ENCODE data around the gene TLX1. TPM values are rescaled to one million over a fixed set of nuclear protein-coding genes. Genes with fewer than 3 reads are reported as not detected.

The TLX1 gene
- total RNA-seq, 2 donors from 2014 or later: 0.52 TPM; not detected in 1

- intact Hi-C loops (cut with DNase I): loop anchor here (5.0 kb wide), 1 partner anchor 44 kb away; no protein-coding TSS in a partner anchor
- no peak for DNase-seq
- H3K27me3 ChIP-seq: peaks cover 0 to 57% of the 10 kb centered on the region in 2 donors
Measured at GRCh38 chr10:101140950-101141615, 10.0 kb downstream of the TLX1 start.

GRCh38 chr10:101141616-101142532 is 10.8 kb downstream of the TLX1 start:
- peaks cover 0 to 58% of the 10 kb centered on the region in 2 donors for H3K27me3 ChIP-seq
- H3K4me1 ChIP-seq: peaks cover 21% of the 10 kb centered on the region
- TF ChIP-seq POLR2A (IDR thresholded peaks at IDR 0.05): no peak
- TF ChIP-seq, protein P1, sequence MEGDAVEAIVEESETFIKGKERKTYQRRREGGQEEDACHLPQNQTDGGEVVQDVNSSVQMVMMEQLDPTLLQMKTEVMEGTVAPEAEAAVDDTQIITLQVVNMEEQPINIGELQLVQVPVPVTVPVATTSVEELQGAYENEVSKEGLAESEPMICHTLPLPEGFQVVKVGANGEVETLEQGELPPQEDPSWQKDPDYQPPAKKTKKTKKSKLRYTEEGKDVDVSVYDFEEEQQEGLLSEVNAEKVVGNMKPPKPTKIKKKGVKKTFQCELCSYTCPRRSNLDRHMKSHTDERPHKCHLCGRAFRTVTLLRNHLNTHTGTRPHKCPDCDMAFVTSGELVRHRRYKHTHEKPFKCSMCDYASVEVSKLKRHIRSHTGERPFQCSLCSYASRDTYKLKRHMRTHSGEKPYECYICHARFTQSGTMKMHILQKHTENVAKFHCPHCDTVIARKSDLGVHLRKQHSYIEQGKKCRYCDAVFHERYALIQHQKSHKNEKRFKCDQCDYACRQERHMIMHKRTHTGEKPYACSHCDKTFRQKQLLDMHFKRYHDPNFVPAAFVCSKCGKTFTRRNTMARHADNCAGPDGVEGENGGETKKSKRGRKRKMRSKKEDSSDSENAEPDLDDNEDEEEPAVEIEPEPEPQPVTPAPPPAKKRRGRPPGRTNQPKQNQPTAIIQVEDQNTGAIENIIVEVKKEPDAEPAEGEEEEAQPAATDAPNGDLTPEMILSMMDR (IDR thresholded peaks at IDR 0.05): peak; percentile 91 to 98 (median 95)
- H3K4me3 ChIP-seq: no peak overlapping the region
- 3 to 12% methylated on average over 8 to 21 of the region's 21 CpGs for WGBS, 2 donors
- intact Hi-C loops (cut with DNase I): loop anchor here (5.0 kb wide), 1 partner anchor 45 kb away; no protein-coding TSS in a partner anchor
- no peak overlapping the region for H3K27ac ChIP-seq
- DNase-seq: peak; percentile 84 to 86 (median 84)
- peak; percentile 87 for ATAC-seq
- no peaks in the 10 kb centered on the region for H3K9me3 ChIP-seq
- no peaks in the 10 kb centered on the region for H3K36me3 ChIP-seq (replicated peaks in 1 of 2; ENCODE audit: insufficient read depth in 1 of 2, low read depth in 2 of 2)

More at GRCh38 chr10:101140950-101141615, 10.0 kb downstream of the TLX1 start:
- peaks cover 13% of the 10 kb centered on the region for H3K4me1 ChIP-seq
- no peak overlapping the region for H3K4me3 ChIP-seq
- WGBS, 2 donors: 14 to 42% methylated on average over 3 to 8 of the region's 8 CpGs
- no peaks in the 10 kb centered on the region for H3K36me3 ChIP-seq (replicated peaks in 1 of 2; ENCODE audit: insufficient read depth in 1 of 2, low read depth in 2 of 2)
- no peak overlapping the region for H3K27ac ChIP-seq
- no peak for ATAC-seq
- no peaks in the 10 kb centered on the region for H3K9me3 ChIP-seq
- TF ChIP-seq, protein P1 (IDR thresholded peaks at IDR 0.05): no peak
- no peak for TF ChIP-seq POLR2A (IDR thresholded peaks at IDR 0.05)

- Histone ChIP-seq H3K9me3 (no peaks in the 10 kb centered on the region), H3K27ac (no peak overlapping the region), H3K4me3 (no peak overlapping the region), H3K36me3 (replicated peaks in 1 of 2; ENCODE audit: insufficient read depth in 1 of 2, low read depth in 2 of 2) (no peaks in the 10 kb centered on the region), H3K27me3 (peaks cover 0 to 66% of the 10 kb centered on the region in 2 donors), H3K4me1 (peaks cover 23% of the 10 kb centered on the region)
- ATAC-seq (no peak), DNase-seq (no peak)
- WGBS, 2 donors: 22 to 23% methylated on average over 26 to 28 of the region's 28 CpGs
- intact Hi-C loops (cut with DNase I): loop anchor here (5.0 kb wide), 1 partner anchor 45 kb away; no protein-coding TSS in a partner anchor
- TF ChIP-seq, protein P1 (IDR thresholded peaks at IDR 0.05): no peak
- TF ChIP-seq POLR2A (IDR thresholded peaks at IDR 0.05): no peak
Measured at GRCh38 chr10:101142533-101143344, 11.6 kb downstream of the TLX1 start.

DNA sequence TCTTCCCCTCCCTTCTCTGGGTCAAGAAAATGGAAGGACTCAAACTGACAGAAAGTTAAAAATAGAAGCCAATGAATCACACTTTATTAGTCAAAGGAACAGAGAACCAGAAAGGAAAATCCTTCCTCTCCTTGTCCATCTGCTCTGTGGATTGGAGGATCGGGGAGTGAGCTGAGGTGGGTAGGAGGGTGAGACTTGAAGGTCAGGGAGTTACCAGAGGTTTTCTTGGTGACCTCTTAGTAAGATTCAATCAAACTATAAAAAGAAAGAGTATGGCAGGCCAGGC is 12.2 kb downstream of the TLX1 start:
- no peak overlapping the region for H3K27ac ChIP-seq
- no peak for ATAC-seq
- DNase-seq: no peak
- no peaks in the 10 kb centered on the region for H3K9me3 ChIP-seq
- H3K4me3 ChIP-seq: no peak overlapping the region
- whole genome bisulfite sequencing, 2 donors: 33 to 48% methylated on average over 1 of the region's 1 CpG
- peaks cover 0 to 66% of the 10 kb centered on the region in 2 donors for H3K27me3 ChIP-seq
- intact Hi-C loops (cut with DNase I): loop anchor here (5.0 kb wide), 1 partner anchor 46 kb away; no protein-coding TSS in a partner anchor
- peaks cover 23% of the 10 kb centered on the region for H3K4me1 ChIP-seq
- TF ChIP-seq POLR2A (IDR thresholded peaks at IDR 0.05): no peak
- TF ChIP-seq, protein P1 (IDR thresholded peaks at IDR 0.05): no peak
- no peaks in the 10 kb centered on the region for H3K36me3 ChIP-seq (replicated peaks in 1 of 2; ENCODE audit: insufficient read depth in 1 of 2, low read depth in 2 of 2)

All from body of pancreas (tissue), 4 donors.